Measurements from ENCODE around the gene OR52A5. TPM values are rescaled to one million over a fixed set of nuclear protein-coding genes. Genes with fewer than 3 reads are reported as not detected.

Gene OR52A5
- total RNA-seq, 1 experiment from 2014 or later, result not detected

DNA sequence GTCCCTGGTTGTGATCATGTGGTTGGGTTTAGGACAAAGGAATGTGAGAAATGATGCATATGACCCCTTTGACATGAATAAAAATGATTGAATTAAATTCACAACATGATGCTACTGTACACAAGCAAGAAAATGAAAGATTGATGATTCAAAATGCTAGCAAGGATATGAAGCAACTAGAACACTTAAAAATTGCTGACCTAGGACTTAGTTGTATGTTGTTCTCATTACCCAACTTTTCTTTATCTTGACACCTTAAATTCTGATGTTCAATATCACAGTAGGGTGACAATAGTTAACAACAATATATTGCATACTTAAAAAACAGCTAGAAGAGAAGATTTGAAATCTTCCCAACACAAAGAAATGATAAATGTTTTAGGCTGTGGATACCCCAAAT, 20.6 kb downstream of the OR52A5 start:
- Histone ChIP-seq H3K27me3 (ENCODE audit: control insufficient read depth, insufficient read depth, low read length) (no peaks in the 10 kb centered on the region), H3K9me3 (ENCODE audit: control insufficient read depth, insufficient read depth, low read depth, low read length) (no peaks in the 10 kb centered on the region), H3K4me3 (ENCODE audit: low read depth in 2 of 2, low read length in 2 of 2) (no peak overlapping the region), H3K36me3 (ENCODE audit: control insufficient read depth, insufficient read depth, low read length) (no peaks in the 10 kb centered on the region), H3K4me1 (ENCODE audit: control insufficient read depth, insufficient read depth, low read length) (no peaks in the 10 kb centered on the region), H3K27ac (ENCODE audit: low read length) (no peak overlapping the region)
- BruUV-seq (replicated peaks), result no TSS peak
- intact Hi-C loops (cut with micrococcal nuclease; ENCODE audit: unreplicated experiment) (no loop called here), in situ Hi-C loops (cut with HindIII; ENCODE audit: low pct_unique_long_range_greater_than_20kb, low sequenced_read_pairs) (no loop called here)
- no peak for DNase-seq (ENCODE audit: low read depth, low spot score)
- ChIA-PET POLR2A (interaction anchor here (0.7 kb wide), 1 partner anchor 229 kb away, joined by 11 read pairs; no protein-coding TSS in a partner anchor), CTCF (no interaction called here)
- ATAC-seq, result no peak
- TF ChIP-seq POLR2AphosphoS5 (IDR thresholded peaks at IDR 0.05; ENCODE audit: low read depth, low read length), result no peak
- no peak for TF ChIP-seq SIN3A (IDR thresholded peaks at IDR 0.05; ENCODE audit: borderline replicate concordance, insufficient read depth, low read depth, low read length)
- TF ChIP-seq, protein P1, sequence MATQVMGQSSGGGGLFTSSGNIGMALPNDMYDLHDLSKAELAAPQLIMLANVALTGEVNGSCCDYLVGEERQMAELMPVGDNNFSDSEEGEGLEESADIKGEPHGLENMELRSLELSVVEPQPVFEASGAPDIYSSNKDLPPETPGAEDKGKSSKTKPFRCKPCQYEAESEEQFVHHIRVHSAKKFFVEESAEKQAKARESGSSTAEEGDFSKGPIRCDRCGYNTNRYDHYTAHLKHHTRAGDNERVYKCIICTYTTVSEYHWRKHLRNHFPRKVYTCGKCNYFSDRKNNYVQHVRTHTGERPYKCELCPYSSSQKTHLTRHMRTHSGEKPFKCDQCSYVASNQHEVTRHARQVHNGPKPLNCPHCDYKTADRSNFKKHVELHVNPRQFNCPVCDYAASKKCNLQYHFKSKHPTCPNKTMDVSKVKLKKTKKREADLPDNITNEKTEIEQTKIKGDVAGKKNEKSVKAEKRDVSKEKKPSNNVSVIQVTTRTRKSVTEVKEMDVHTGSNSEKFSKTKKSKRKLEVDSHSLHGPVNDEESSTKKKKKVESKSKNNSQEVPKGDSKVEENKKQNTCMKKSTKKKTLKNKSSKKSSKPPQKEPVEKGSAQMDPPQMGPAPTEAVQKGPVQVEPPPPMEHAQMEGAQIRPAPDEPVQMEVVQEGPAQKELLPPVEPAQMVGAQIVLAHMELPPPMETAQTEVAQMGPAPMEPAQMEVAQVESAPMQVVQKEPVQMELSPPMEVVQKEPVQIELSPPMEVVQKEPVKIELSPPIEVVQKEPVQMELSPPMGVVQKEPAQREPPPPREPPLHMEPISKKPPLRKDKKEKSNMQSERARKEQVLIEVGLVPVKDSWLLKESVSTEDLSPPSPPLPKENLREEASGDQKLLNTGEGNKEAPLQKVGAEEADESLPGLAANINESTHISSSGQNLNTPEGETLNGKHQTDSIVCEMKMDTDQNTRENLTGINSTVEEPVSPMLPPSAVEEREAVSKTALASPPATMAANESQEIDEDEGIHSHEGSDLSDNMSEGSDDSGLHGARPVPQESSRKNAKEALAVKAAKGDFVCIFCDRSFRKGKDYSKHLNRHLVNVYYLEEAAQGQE (IDR thresholded peaks at IDR 0.05; ENCODE audit: insufficient read depth in 1 of 2, low read depth in 2 of 2, low read length in 1 of 2), result no peak
- TF ChIP-seq, protein P2, sequence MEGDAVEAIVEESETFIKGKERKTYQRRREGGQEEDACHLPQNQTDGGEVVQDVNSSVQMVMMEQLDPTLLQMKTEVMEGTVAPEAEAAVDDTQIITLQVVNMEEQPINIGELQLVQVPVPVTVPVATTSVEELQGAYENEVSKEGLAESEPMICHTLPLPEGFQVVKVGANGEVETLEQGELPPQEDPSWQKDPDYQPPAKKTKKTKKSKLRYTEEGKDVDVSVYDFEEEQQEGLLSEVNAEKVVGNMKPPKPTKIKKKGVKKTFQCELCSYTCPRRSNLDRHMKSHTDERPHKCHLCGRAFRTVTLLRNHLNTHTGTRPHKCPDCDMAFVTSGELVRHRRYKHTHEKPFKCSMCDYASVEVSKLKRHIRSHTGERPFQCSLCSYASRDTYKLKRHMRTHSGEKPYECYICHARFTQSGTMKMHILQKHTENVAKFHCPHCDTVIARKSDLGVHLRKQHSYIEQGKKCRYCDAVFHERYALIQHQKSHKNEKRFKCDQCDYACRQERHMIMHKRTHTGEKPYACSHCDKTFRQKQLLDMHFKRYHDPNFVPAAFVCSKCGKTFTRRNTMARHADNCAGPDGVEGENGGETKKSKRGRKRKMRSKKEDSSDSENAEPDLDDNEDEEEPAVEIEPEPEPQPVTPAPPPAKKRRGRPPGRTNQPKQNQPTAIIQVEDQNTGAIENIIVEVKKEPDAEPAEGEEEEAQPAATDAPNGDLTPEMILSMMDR (IDR thresholded peaks at IDR 0.05), result no peak
- no peak for TF ChIP-seq TCF7L2 (IDR thresholded peaks at IDR 0.05; ENCODE audit: low read depth, low read length)

DNA sequence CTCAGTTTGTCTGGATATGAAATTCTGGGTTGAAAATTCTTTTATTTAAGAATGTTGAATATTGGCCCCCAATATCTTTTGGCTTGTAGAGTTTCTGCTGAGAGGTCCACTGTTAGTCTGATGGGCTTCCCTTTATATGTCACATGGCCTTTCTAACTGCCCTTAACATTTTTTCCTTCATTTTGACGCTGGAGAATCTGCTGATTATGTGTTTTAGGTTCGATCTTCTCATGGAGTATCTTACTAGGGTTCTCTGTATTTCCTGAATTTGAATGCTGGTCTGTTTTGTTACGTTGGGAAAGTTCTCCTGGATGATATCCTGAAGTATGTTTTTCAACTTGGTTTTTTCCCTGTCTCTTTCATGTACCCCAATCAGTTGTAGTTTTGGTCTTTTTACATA, 22.8 kb downstream of the OR52A5 start:
- no peaks in the 10 kb centered on the region for H3K9me3 ChIP-seq (ENCODE audit: control insufficient read depth, insufficient read depth, low read depth, low read length)
- CTCF ChIA-PET, result no interaction called here
- no peaks in the 10 kb centered on the region for H3K4me1 ChIP-seq (ENCODE audit: control insufficient read depth, insufficient read depth, low read length)
- no peaks in the 10 kb centered on the region for H3K27me3 ChIP-seq (ENCODE audit: control insufficient read depth, insufficient read depth, low read length)
- ATAC-seq, result no peak
- POLR2A ChIA-PET, result interaction anchor here (0.7 kb wide), 1 partner anchor 549 kb away, joined by 9 read pairs; no protein-coding TSS in a partner anchor
- no TSS peak for BruUV-seq (replicated peaks)
- H3K27ac ChIP-seq (ENCODE audit: low read length), result no peak overlapping the region
- intact Hi-C loops (cut with micrococcal nuclease; ENCODE audit: unreplicated experiment) (no loop called here), in situ Hi-C loops (cut with HindIII; ENCODE audit: low pct_unique_long_range_greater_than_20kb, low sequenced_read_pairs) (no loop called here)
- TF ChIP-seq SIN3A (IDR thresholded peaks at IDR 0.05; ENCODE audit: borderline replicate concordance, insufficient read depth, low read depth, low read length), result no peak
- no peak for TF ChIP-seq TCF7L2 (IDR thresholded peaks at IDR 0.05; ENCODE audit: low read depth, low read length)
- no peak overlapping the region for H3K4me3 ChIP-seq (ENCODE audit: low read depth in 2 of 2, low read length in 2 of 2)
- H3K36me3 ChIP-seq (ENCODE audit: control insufficient read depth, insufficient read depth, low read length), result no peaks in the 10 kb centered on the region
- DNase-seq (ENCODE audit: low read depth, low spot score), result no peak

DNA sequence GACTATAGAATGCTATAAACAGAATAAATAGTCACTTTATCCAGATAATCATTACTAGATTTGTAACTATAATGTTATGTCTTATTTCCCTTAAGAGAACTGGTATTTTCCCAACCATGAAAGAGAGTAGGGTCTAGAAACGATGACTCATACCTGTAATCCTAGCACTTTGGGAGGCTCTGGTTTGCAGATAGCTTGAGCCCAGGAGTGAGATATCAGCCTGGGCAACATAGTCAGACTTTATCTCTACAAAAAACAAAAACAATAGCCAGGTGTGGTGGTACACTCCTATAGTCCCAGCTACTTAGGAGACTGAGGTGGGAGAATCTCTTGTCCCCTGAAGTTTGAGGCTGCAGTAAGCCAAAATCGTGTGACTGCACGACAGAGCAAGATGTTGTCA, 30.9 kb downstream of the OR52A5 start:
- TF ChIP-seq TCF7L2 (IDR thresholded peaks at IDR 0.05; ENCODE audit: low read depth, low read length) (no peak), SIN3A (IDR thresholded peaks at IDR 0.05; ENCODE audit: borderline replicate concordance, insufficient read depth, low read depth, low read length) (no peak), POLR2AphosphoS5 (IDR thresholded peaks at IDR 0.05; ENCODE audit: low read depth, low read length) (no peak)
- TF ChIP-seq, protein P1 (IDR thresholded peaks at IDR 0.05; ENCODE audit: insufficient read depth in 1 of 2, low read depth in 2 of 2, low read length in 1 of 2), result no peak
- TF ChIP-seq, protein P2 (IDR thresholded peaks at IDR 0.05), result no peak
- ChIA-PET POLR2A (no interaction called here), CTCF (no interaction called here)
- Histone ChIP-seq H3K9me3 (ENCODE audit: control insufficient read depth, insufficient read depth, low read depth, low read length) (no peaks in the 10 kb centered on the region), H3K27me3 (ENCODE audit: control insufficient read depth, insufficient read depth, low read length) (peaks cover 9% of the 10 kb centered on the region), H3K27ac (ENCODE audit: low read length) (no peak overlapping the region), H3K4me3 (ENCODE audit: low read depth in 2 of 2, low read length in 2 of 2) (no peak overlapping the region), H3K36me3 (ENCODE audit: control insufficient read depth, insufficient read depth, low read length) (no peaks in the 10 kb centered on the region), H3K4me1 (ENCODE audit: control insufficient read depth, insufficient read depth, low read length) (no peaks in the 10 kb centered on the region)
- no TSS peak for BruUV-seq (replicated peaks)
- DNase-seq (ENCODE audit: low read depth, low spot score) (no peak), ATAC-seq (no peak)
- in situ Hi-C loops (cut with HindIII; ENCODE audit: low pct_unique_long_range_greater_than_20kb, low sequenced_read_pairs) (no loop called here), intact Hi-C loops (cut with micrococcal nuclease; ENCODE audit: unreplicated experiment) (no loop called here)
